Lung (tissue), 12 donors: ENCODE data around the gene TARBP2. TPM values are rescaled to one million over a fixed set of nuclear protein-coding genes. Genes with fewer than 3 reads are reported as not detected.
"Not testable (repeated sequence)": the region's sequence is repeated elsewhere in the genome, so short reads cannot be mapped to it uniquely, and the experiment has no call there.

Experiments used
- ATAC-seq: fragments of 200-7000 bp; cut with Tn5 transposase; one replicate; pipeline ENCODE4 v1.9.1; 2020; ENCODE audit warnings: moderate number of reproducible peaks; ENCODE audit not compliant: insufficient read depth, low FRiP score
- DNase-seq, 3 donors: peaks; one replicate each; pipeline ENCODE4 v3.0.0-alpha.2; 2013 to 2017
- H3K27ac ChIP-seq, 2 donors: one replicate each; pipeline ENCODE4 v1.5.1; 2013; ENCODE audit warnings: mild to moderate bottlenecking in 2 of 2, moderate library complexity in 2 of 2, control low read depth in 1 of 2, inconsistent platforms in 1 of 2, low read depth in 1 of 2, low read length in 1 of 2
- H3K27me3 ChIP-seq, 3 donors: one replicate each; pipeline ENCODE4 v1.5.1; 2013; ENCODE audit warnings: low read length in 2 of 3; ENCODE audit not compliant: control insufficient read depth in 3 of 3, insufficient read depth in 3 of 3
- H3K36me3 ChIP-seq, 4 donors: one replicate each; pipeline ENCODE4 v1.5.1; 2013; ENCODE audit warnings: low read length in 4 of 4, mild to moderate bottlenecking in 1 of 4, moderate library complexity in 1 of 4; ENCODE audit not compliant: control insufficient read depth in 4 of 4, insufficient read depth in 4 of 4
- H3K4me1 ChIP-seq, 5 donors: one replicate each; pipeline ENCODE4 v1.5.1; 2013; ENCODE audit warnings: low read length in 5 of 5, mild to moderate bottlenecking in 2 of 5, moderate library complexity in 1 of 5; ENCODE audit not compliant: control insufficient read depth in 5 of 5, insufficient read depth in 5 of 5
- H3K4me3 ChIP-seq: one replicate; pipeline ENCODE4 v1.5.1; 2013; ENCODE audit warnings: mild to moderate bottlenecking, control low read depth, moderate library complexity
- H3K9ac ChIP-seq, 2 donors: one replicate each; pipeline ENCODE4 v1.5.1; 2013; ENCODE audit warnings: low read length in 2 of 2, control low read depth in 1 of 2; ENCODE audit not compliant: insufficient read depth in 1 of 2
- H3K9me3 ChIP-seq, 4 donors: one replicate each; pipeline ENCODE4 v1.5.1; 2013; ENCODE audit warnings: low read length in 3 of 4, mild to moderate bottlenecking in 1 of 4, moderate library complexity in 1 of 4; ENCODE audit not compliant: control insufficient read depth in 4 of 4, insufficient read depth in 3 of 4
- CTCF ChIP-seq: IDR thresholded peaks from 2 replicates; pipeline ENCODE4 v1.5.1; 2012; ENCODE audit warnings: mild to moderate bottlenecking; ENCODE audit errors: control extremely low read depth, extremely low read depth
- WGBS, 2 donors: extraction: QIAGEN DNeasy Blood & Tissue Kit; methylation state at CpG; one replicate each; pipeline ENCODE4 v1.1.7; 2013; 5-methylcytosine and 5-hydroxymethylcytosine counted together
- polyA plus RNA-seq, 2 donors: library from polyadenylated mRNA; stranded (reverse); fragments of 200-250 nt; gene quantifications; one replicate each; pipeline ENCODE4 v1.2.1, GENCODE V29; 2013
- total RNA-seq, 2 donors: library from RNA; depleted of rRNA in 1 of 2; stranded (reverse); fragments of >200 nt in 1 of 2; gene quantifications; one replicate each; pipeline ENCODE4 v1.2.1, GENCODE V29; 2014 to 2021
- donor health status: control.
- donor health status: control.
- donor health status: Bipolar disorder and iron deficiency.
- donor health status: healthy.
- donor health status: DM: yes; HTN: yes; CAD: no.

Gene TARBP2
- total and polyA plus RNA-seq, 4 donors: 32.2 to 41.3 (median 34.8) TPM

DNA sequence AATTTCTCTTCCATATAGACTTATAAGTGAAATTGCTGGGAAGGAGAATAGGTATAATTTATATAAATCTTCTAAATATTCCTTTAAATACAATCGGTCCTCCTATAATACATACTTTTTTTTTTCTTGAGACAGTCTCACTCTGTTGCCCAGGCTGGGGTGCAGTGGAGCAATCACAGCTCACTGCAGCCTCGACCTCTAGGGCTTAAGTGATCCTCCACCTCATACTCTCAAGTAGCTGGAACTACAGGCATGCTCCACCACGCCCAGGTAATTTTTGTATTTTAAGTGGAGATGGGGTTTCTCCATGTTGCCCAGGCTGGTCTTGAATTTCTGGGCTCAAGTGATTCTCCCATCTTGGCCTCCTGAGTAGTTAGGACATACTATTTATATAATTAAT, 35.9 kb downstream of the TARBP2 start:
- Histone ChIP-seq H3K9ac (no peak overlapping the region), H3K36me3 (peaks cover 30 to 46% (median 41%) of the 10 kb centered on the region in 4 donors), H3K4me3 (no peak overlapping the region), H3K27ac (no peak overlapping the region), H3K9me3 (no peaks in the 10 kb centered on the region), H3K27me3 (no peaks in the 10 kb centered on the region), H3K4me1 (peaks cover 0 to 2% (median 0%) of the 10 kb centered on the region in 5 donors)
- WGBS, 2 donors: 71 to 95% methylated on average over 3 of the region's 3 CpGs
- no peak for TF ChIP-seq CTCF
- ATAC-seq (no peak), DNase-seq (no peak)

GRCh38 chr12:53538209-53538689, 37.2 kb downstream of the TARBP2 start:
- Histone ChIP-seq H3K36me3 (peaks cover 21 to 50% (median 35%) of the 10 kb centered on the region in 4 donors), H3K27ac (peak overlapping the region in 1 of 2 donors; percentile 70), H3K27me3 (no peaks in the 10 kb centered on the region), H3K4me1 (peaks cover 0 to 2% (median 0%) of the 10 kb centered on the region in 5 donors), H3K9ac (no peak overlapping the region), H3K9me3 (no peaks in the 10 kb centered on the region), H3K4me3 (no peak overlapping the region)
- DNase-seq (peak in 1 of 3 donors; percentile 62), ATAC-seq (peak; percentile 71)
- no peak for TF ChIP-seq CTCF
- 0 to 10% methylated on average over 1 of the region's 1 CpG for WGBS, 2 donors

- Histone ChIP-seq H3K27ac (no peak overlapping the region), H3K9ac (no peak overlapping the region), H3K36me3 (peaks cover 20 to 49% (median 33%) of the 10 kb centered on the region in 4 donors), H3K27me3 (no peaks in the 10 kb centered on the region), H3K9me3 (no peaks in the 10 kb centered on the region), H3K4me3 (no peak overlapping the region), H3K4me1 (peaks cover 0 to 2% (median 0%) of the 10 kb centered on the region in 5 donors)
- DNase-seq: no peak
- no peak for ATAC-seq
- TF ChIP-seq CTCF: no peak
- WGBS, 2 donors: 95 to 98% methylated on average over 3 of the region's 3 CpGs
These were observed 38.4 kb downstream of the TARBP2 start for GRCh38 chr12:53539526-53539925.

DNA sequence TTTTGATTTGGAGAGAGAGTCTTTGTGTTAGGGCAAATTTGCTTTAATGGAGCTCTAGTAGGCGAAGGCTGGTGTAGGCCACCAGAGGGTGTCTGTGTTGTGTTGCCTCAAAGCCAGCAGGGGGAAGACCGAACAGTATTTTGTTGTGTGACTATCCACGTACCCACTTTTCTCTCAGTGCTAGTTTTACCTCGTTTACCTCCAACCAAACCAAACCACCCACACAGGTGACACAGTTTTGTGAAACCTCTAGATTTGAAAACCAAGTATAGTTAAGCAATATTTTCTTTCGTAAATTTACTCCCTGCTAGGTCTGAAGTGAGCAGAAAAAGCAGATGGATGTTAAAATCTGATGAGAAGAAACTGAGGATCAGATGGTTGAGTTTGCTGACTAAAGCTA, 42.5 kb downstream of the TARBP2 start:
- Histone ChIP-seq H3K4me3 (no peak overlapping the region), H3K27me3 (no peaks in the 10 kb centered on the region), H3K9ac (peak overlapping the region in 1 of 2 donors; percentile 70), H3K27ac (peak overlapping the region in 1 of 2 donors; percentile 43), H3K9me3 (no peaks in the 10 kb centered on the region), H3K4me1 (no peaks in the 10 kb centered on the region), H3K36me3 (peaks cover 13 to 41% (median 23%) of the 10 kb centered on the region in 4 donors)
- peak; percentile 79 for TF ChIP-seq CTCF
- ATAC-seq: no peak
- DNase-seq: peak; percentile 65 to 78 (median 68)
- 26 to 30% methylated on average over 5 of the region's 5 CpGs for WGBS, 2 donors

GRCh38 chr12:53548354-53548753, 47.3 kb downstream of the TARBP2 start:
- H3K4me1 ChIP-seq, H3K9me3 ChIP-seq, DNase-seq, H3K27me3 ChIP-seq, H3K9ac ChIP-seq, H3K27ac ChIP-seq, ATAC-seq, H3K4me3 ChIP-seq: not testable (repeated sequence)
- H3K36me3 ChIP-seq: peaks cover 13 to 33% (median 20%) of the 10 kb centered on the region in 4 donors
- 97 to 99% methylated on average over 6 of the region's 6 CpGs for WGBS, 2 donors
